HG02798 (cell line): ENCODE measurements around the gene FUCA2.
"Not testable (repeated sequence)": the region's sequence is repeated elsewhere in the genome, so short reads cannot be mapped to it uniquely, and the experiment has no call there.

Experiments
- ATAC-seq: cut with Tn5 transposase; IDR thresholded peaks from one replicate; pipeline ENCODE4 v1.9.1; 2021; ENCODE audit warnings: mild to moderate bottlenecking; ENCODE audit not compliant: unreplicated experiment, poor library complexity

The FUCA2 gene

GRCh38 chr6:143449714-143450452 is 61.6 kb downstream of the FUCA2 start:
- ATAC-seq: peak; percentile 11

DNA sequence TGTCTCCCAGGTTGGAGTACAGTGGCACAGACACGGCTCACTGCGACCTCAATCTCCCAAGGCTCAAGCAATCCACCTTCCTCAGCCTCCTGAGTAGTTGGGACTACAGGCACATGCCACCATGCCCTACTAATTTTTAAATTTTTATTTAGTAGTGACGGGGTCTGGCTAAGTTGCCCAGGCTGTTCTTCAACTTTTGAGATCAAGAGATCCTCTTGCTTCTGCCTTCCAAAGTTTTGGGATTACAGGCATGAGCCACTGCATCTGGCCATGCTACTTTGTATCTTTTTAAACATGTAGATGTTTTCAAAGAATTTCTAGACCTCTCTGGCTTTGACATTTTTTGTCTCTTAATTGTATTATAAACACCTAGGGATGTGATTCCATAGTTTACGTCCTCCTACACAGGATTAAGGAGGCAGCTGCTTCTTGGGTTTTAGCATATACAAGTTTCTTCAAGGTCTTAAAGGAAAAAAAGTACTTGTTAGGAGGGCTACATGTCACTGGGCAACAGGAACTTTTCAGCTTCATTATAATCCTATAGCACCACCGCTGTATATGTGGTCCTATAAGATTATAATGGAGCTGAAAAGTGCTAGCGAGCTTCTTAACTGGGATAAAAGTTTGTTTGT is 62.3 kb downstream of the FUCA2 start:
- no peak for ATAC-seq

- ATAC-seq: not testable (repeated sequence)
Measured at GRCh38 chr6:143447865-143448264, 63.7 kb downstream of the FUCA2 start.
